HG03066 (cell line): ENCODE results near the gene BMP6.

Experiments used
- ATAC-seq: cut with Tn5 transposase; IDR thresholded peaks from one replicate; pipeline ENCODE4 v1.9.1; 2021; ENCODE audit warnings: low read depth; ENCODE audit not compliant: unreplicated experiment

BMP6 gene

GRCh38 chr6:7899101-7899888 lies 173.4 kb downstream of the BMP6 start:
- ATAC-seq = no peak

- ATAC-seq = no peak
These were observed 174.0 kb downstream of the BMP6 start for GRCh38 chr6:7899889-7900213.

- no peak for ATAC-seq
These were observed 174.7 kb downstream of the BMP6 start for GRCh38 chr6:7900621-7901020.

GRCh38 chr6:7901056-7901455 lies 175.2 kb downstream of the BMP6 start:
- no peak for ATAC-seq

GRCh38 chr6:7901780-7902179 lies 175.9 kb downstream of the BMP6 start:
- no peak for ATAC-seq

GRCh38 chr6:7902221-7902620 lies 176.3 kb downstream of the BMP6 start:
- ATAC-seq = no peak

GRCh38 chr6:7902867-7903266 lies 177.0 kb downstream of the BMP6 start:
- ATAC-seq = no peak

- no peak for ATAC-seq
These were observed 177.8 kb downstream of the BMP6 start for GRCh38 chr6:7903673-7904072.

GRCh38 chr6:7904654-7905319 lies 178.9 kb downstream of the BMP6 start:
- no peak for ATAC-seq

GRCh38 chr6:7905416-7905815 lies 179.5 kb downstream of the BMP6 start:
- no peak for ATAC-seq

- no peak for ATAC-seq
These were observed 180.8 kb downstream of the BMP6 start for GRCh38 chr6:7906741-7907140.

- ATAC-seq = no peak
These were observed 181.3 kb downstream of the BMP6 start for GRCh38 chr6:7907159-7907558.

- ATAC-seq = peak; percentile 35
These were observed 183.7 kb downstream of the BMP6 start for GRCh38 chr6:7909323-7910276.

- peak; percentile 17 for ATAC-seq
These were observed 184.4 kb downstream of the BMP6 start for GRCh38 chr6:7910298-7910653.

- ATAC-seq = peak; percentile 70
These were observed 184.9 kb downstream of the BMP6 start, which contains the start of gene TXNDC5 for GRCh38 chr6:7910654-7911344. TSS of gene TXNDC5 (minus strand) at chr6:7910788. CDS start at chr6:7910776, 12 bp downstream.

- no peak for ATAC-seq
These were observed 185.4 kb downstream of the BMP6 start for GRCh38 chr6:7911345-7911725.

- no peak for ATAC-seq
These were observed 186.1 kb downstream of the BMP6 start for GRCh38 chr6:7912024-7912423.

GRCh38 chr6:7912736-7913517 lies 187.0 kb downstream of the BMP6 start:
- no peak for ATAC-seq

- no peak for ATAC-seq
These were observed 188.4 kb downstream of the BMP6 start for GRCh38 chr6:7914311-7914710.
